ENCODE results near the gene OR6B1. TPM values are rescaled to one million over a fixed set of nuclear protein-coding genes. Genes with fewer than 3 reads are reported as not detected.

OR6B1 gene
- total and polyA plus RNA-seq, 9 of the 15 experiments (the other 6 are each of a cell fraction or from before 2014, with no cell fraction given), result not detected

DNA sequence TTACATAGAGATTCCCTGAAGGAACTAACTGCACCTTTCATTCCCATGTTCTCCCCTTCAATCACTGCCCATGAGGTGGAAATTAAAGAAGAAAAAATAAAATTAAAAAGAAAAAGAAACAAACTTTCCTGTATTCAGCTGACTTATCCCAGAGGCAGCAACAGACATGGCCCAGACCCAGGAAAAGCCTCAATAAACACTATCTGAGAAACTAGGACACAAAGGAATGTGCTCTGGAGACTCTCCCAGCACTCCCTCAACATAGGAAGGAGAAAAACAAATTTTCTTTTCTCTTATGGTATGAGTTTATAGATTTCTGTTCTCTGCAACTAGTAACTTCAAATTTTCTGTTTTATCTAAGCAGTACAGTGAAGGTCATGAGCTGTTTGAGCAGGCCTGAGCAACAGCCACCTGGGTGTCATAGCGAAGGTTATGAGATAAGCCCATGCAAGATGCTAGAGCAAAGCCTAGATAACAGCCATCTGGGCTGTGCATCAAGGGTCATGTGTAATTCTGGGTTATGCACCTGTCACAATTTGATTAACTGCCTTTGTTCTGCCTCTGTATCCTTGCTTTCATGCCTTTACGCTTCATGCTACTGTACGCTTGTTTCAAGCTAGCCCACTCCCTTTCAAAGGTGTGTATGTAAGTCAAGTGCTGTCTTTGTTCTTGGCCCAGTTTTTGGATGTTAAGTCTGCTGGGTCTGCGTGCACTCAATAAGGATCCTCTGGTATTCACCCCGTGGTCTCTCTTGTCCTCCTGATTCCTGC is 11.0 kb upstream of the OR6B1 start (continued):
- peak; percentile 86 to 92 for TF ChIP-seq TRIM24 (IDR thresholded peaks at IDR 0.05)
- TF ChIP-seq, protein P1, sequence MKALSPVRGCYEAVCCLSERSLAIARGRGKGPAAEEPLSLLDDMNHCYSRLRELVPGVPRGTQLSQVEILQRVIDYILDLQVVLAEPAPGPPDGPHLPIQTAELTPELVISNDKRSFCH (CRISPR knock-in tag; IDR thresholded peaks at IDR 0.05), result no peak
- TF ChIP-seq, protein P1 (tag; IDR thresholded peaks at IDR 0.05), result peak; percentile 57; the same call in 1 of the 2 replicates
- TF ChIP-seq TCF3 (CRISPR knock-in tag; IDR thresholded peaks at IDR 0.05), result peak; percentile 67; the same call in 1 of the 2 replicates
- TF ChIP-seq NR4A1 (CRISPR knock-in tag; IDR thresholded peaks at IDR 0.05), result no peak
- TF ChIP-seq NR4A1 (tag; IDR thresholded peaks at IDR 0.05), result 0 out of 2 replicates have a peak, but pooled peaks have one; percentile 48
- TF ChIP-seq TAL1 (IDR thresholded peaks at IDR 0.05), result peak; percentile 87
- no peak for TF ChIP-seq TCFL5 (CRISPR knock-in tag; conservative IDR thresholded peaks at IDR 0.05)
- TF ChIP-seq, protein P2, sequence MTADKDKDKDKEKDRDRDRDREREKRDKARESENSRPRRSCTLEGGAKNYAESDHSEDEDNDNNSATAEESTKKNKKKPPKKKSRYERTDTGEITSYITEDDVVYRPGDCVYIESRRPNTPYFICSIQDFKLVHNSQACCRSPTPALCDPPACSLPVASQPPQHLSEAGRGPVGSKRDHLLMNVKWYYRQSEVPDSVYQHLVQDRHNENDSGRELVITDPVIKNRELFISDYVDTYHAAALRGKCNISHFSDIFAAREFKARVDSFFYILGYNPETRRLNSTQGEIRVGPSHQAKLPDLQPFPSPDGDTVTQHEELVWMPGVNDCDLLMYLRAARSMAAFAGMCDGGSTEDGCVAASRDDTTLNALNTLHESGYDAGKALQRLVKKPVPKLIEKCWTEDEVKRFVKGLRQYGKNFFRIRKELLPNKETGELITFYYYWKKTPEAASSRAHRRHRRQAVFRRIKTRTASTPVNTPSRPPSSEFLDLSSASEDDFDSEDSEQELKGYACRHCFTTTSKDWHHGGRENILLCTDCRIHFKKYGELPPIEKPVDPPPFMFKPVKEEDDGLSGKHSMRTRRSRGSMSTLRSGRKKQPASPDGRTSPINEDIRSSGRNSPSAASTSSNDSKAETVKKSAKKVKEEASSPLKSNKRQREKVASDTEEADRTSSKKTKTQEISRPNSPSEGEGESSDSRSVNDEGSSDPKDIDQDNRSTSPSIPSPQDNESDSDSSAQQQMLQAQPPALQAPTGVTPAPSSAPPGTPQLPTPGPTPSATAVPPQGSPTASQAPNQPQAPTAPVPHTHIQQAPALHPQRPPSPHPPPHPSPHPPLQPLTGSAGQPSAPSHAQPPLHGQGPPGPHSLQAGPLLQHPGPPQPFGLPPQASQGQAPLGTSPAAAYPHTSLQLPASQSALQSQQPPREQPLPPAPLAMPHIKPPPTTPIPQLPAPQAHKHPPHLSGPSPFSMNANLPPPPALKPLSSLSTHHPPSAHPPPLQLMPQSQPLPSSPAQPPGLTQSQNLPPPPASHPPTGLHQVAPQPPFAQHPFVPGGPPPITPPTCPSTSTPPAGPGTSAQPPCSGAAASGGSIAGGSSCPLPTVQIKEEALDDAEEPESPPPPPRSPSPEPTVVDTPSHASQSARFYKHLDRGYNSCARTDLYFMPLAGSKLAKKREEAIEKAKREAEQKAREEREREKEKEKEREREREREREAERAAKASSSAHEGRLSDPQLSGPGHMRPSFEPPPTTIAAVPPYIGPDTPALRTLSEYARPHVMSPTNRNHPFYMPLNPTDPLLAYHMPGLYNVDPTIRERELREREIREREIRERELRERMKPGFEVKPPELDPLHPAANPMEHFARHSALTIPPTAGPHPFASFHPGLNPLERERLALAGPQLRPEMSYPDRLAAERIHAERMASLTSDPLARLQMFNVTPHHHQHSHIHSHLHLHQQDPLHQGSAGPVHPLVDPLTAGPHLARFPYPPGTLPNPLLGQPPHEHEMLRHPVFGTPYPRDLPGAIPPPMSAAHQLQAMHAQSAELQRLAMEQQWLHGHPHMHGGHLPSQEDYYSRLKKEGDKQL (CRISPR knock-in tag; IDR thresholded peaks at IDR 0.05; ENCODE audit: borderline replicate concordance), result no peak
- TF ChIP-seq POLR2B (IDR thresholded peaks at IDR 0.05; ENCODE audit: low read depth, partially characterized antibody), result no peak
- no peak; the same call in 1 of the 2 replicates for TF ChIP-seq NR2C1 (IDR thresholded peaks at IDR 0.05)
- TF ChIP-seq NR2C1 (tag; IDR thresholded peaks at IDR 0.05), result peak; percentile 72
- TF ChIP-seq BCL6 (CRISPR knock-in tag; IDR thresholded peaks at IDR 0.05), result no peak
- TF ChIP-seq PCBP2 (IDR thresholded peaks at IDR 0.05; ENCODE audit: low read depth, low read length, poor library complexity, severe bottlenecking), result no peak
- no peak for TF ChIP-seq CREM (IDR thresholded peaks at IDR 0.05; ENCODE audit: low read depth)
- TF ChIP-seq GABPB2 (CRISPR knock-in tag; conservative IDR thresholded peaks at IDR 0.05), result no peak
- TF ChIP-seq, protein P3, sequence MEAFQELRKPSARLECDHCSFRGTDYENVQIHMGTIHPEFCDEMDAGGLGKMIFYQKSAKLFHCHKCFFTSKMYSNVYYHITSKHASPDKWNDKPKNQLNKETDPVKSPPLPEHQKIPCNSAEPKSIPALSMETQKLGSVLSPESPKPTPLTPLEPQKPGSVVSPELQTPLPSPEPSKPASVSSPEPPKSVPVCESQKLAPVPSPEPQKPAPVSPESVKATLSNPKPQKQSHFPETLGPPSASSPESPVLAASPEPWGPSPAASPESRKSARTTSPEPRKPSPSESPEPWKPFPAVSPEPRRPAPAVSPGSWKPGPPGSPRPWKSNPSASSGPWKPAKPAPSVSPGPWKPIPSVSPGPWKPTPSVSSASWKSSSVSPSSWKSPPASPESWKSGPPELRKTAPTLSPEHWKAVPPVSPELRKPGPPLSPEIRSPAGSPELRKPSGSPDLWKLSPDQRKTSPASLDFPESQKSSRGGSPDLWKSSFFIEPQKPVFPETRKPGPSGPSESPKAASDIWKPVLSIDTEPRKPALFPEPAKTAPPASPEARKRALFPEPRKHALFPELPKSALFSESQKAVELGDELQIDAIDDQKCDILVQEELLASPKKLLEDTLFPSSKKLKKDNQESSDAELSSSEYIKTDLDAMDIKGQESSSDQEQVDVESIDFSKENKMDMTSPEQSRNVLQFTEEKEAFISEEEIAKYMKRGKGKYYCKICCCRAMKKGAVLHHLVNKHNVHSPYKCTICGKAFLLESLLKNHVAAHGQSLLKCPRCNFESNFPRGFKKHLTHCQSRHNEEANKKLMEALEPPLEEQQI (IDR thresholded peaks at IDR 0.05), result peak; percentile 41; the same call in 1 of the 2 replicates
- TF ChIP-seq TFAM (CRISPR knock-in tag; conservative IDR thresholded peaks at IDR 0.05), result no peak
- TF ChIP-seq GATA2 (CRISPR knock-in tag; IDR thresholded peaks at IDR 0.05), result peak; percentile 64; the same call in 1 of the 2 replicates
- no peak for TF ChIP-seq NR3C1 (CRISPR knock-in tag; IDR thresholded peaks at IDR 0.05)
- peak; percentile 68; the same call in 1 of the 2 replicates for TF ChIP-seq ESRRA (IDR thresholded peaks at IDR 0.05; ENCODE audit: borderline replicate concordance, low read depth)
- TF ChIP-seq DMBX1 (CRISPR knock-in tag; IDR thresholded peaks at IDR 0.05; ENCODE audit: borderline replicate concordance), result peak; percentile 48; the same call in 1 of the 2 replicates
